SU-DHL-6 (cell line): ENCODE measurements around the gene SGCA.

Experiments
- H2AFZ ChIP-seq: fragments of 200-600 bp; sonication (generic); 2 replicates; pipeline ENCODE4 v1.6.1; 2014; ENCODE audit warnings: low read depth, mild to moderate bottlenecking, moderate library complexity, mixed read lengths, antibody characterized with exemption, low read length; ENCODE audit not compliant: severe bottlenecking
- H3F3A ChIP-seq: fragments of 200-600 bp; shearing (Covaris generic); 2 replicates; pipeline ENCODE4 v1.6.0; 2016; ENCODE audit warnings: antibody characterized with exemption, mild to moderate bottlenecking; ENCODE audit not compliant: insufficient read depth
- H3K27ac ChIP-seq: fragments of 200-600 bp; sonication (generic); 2 replicates; pipeline ENCODE4 v1.5.1; 2016; ENCODE audit warnings: low read depth, mild to moderate bottlenecking, low read length, moderate library complexity, mixed read lengths
- H3K27me3 ChIP-seq: fragments of 200-600 bp; sonication (generic), shearing (Covaris generic); 2 replicates; pipeline ENCODE4 v1.6.0; 2014; ENCODE audit warnings: mild to moderate bottlenecking, low read length
- H3K36me3 ChIP-seq: fragments of 200-600 bp; sonication (generic); 2 replicates; pipeline ENCODE4 v1.6.1; 2014; ENCODE audit warnings: mild to moderate bottlenecking, low read length, mixed read lengths
- H3K4me2 ChIP-seq: fragments of 300-600, 200-600 bp; shearing (Covaris generic), sonication (generic); 2 replicates; pipeline ENCODE4 v1.6.0; 2014; ENCODE audit warnings: low read length, low read depth, mild to moderate bottlenecking; ENCODE audit not compliant: poor library complexity, severe bottlenecking
- H3K4me3 ChIP-seq: fragments of 200-600 bp; sonication (generic); 2 replicates; pipeline ENCODE4 v1.5.1; 2014; ENCODE audit warnings: antibody characterized with exemption, low read length, mild to moderate bottlenecking, mixed read lengths; ENCODE audit not compliant: insufficient read depth, poor library complexity, severe bottlenecking
- H3K79me2 ChIP-seq: fragments of 200-600 bp; sonication (generic); 2 replicates; pipeline ENCODE4 v1.6.1; 2014; ENCODE audit warnings: mild to moderate bottlenecking, low read length, moderate library complexity; ENCODE audit not compliant: insufficient read depth
- H3K9ac ChIP-seq: fragments of 200-600 bp; sonication (generic); 2 replicates; pipeline ENCODE4 v1.7.0; 2014; ENCODE audit warnings: mild to moderate bottlenecking, low read length
- H3K9me2 ChIP-seq: fragments of 200-600 bp; sonication (generic); replicated peaks from 2 replicates; pipeline ENCODE4 v1.6.1; 2014; ENCODE audit warnings: low read length; ENCODE audit not compliant: insufficient read depth
- H3K9me3 ChIP-seq: fragments of 200-600 bp; sonication (generic); 2 replicates; pipeline ENCODE4 v1.6.1; 2014; ENCODE audit warnings: low read length, mixed read lengths; ENCODE audit not compliant: insufficient read depth
- H4K20me1 ChIP-seq: fragments of 200-600 bp; sonication (generic); 2 replicates; pipeline ENCODE4 v1.6.1; 2014; ENCODE audit warnings: low read depth, mild to moderate bottlenecking, antibody characterized with exemption, low read length, moderate library complexity, mixed read lengths
- CTCF ChIP-seq: fragments of 200-600 bp; sonication (generic); IDR thresholded peaks from one replicate; pipeline ENCODE4 v1.5.1; 2017; ENCODE audit warnings: antibody characterized with exemption, mild to moderate bottlenecking, low read length, moderate library complexity; ENCODE audit not compliant: insufficient read depth, poor library complexity, severe bottlenecking
- EZH2phosphoT487 ChIP-seq: fragments of 200-600 bp; sonication (generic), shearing (Covaris generic); conservative IDR thresholded peaks from 2 replicates; pipeline ENCODE4 v1.6.1; 2018; ENCODE audit warnings: mild to moderate bottlenecking, antibody characterized with exemption, low read length, moderate library complexity, mixed read lengths

Gene SGCA

GRCh38 chr17:50203086-50203485 lies 37.3 kb downstream of the SGCA start:
- no peaks in the 10 kb centered on the region; the same call in 1 of the 2 replicates for H4K20me1 ChIP-seq
- no peaks in the 10 kb centered on the region for H3K36me3 ChIP-seq
- no peak overlapping the region for H3K9ac ChIP-seq
- no peak for TF ChIP-seq CTCF
- no peak for TF ChIP-seq EZH2phosphoT487
- no peaks in the 10 kb centered on the region for H3K9me2 ChIP-seq
- H2AFZ ChIP-seq = no peak overlapping the region
- H3F3A ChIP-seq = no peaks in the 10 kb centered on the region
- no peak overlapping the region for H3K4me3 ChIP-seq
- H3K9me3 ChIP-seq = no peaks in the 10 kb centered on the region
- H3K27me3 ChIP-seq = no peaks in the 10 kb centered on the region
- no peak overlapping the region for H3K27ac ChIP-seq
- H3K79me2 ChIP-seq = no peaks in the 10 kb centered on the region
- H3K4me2 ChIP-seq = no peak overlapping the region

- Histone ChIP-seq H3K9me3 (no peaks in the 10 kb centered on the region), H4K20me1 (no peaks in the 10 kb centered on the region; the same call in 1 of the 2 replicates), H3F3A (no peaks in the 10 kb centered on the region), H3K27ac (no peak overlapping the region), H2AFZ (no peak overlapping the region), H3K27me3 (no peaks in the 10 kb centered on the region), H3K79me2 (no peaks in the 10 kb centered on the region), H3K9me2 (no peaks in the 10 kb centered on the region), H3K4me3 (no peak overlapping the region), H3K36me3 (no peaks in the 10 kb centered on the region), H3K9ac (no peak overlapping the region), H3K4me2 (no peak overlapping the region)
- TF ChIP-seq EZH2phosphoT487 (no peak), CTCF (no peak)
These were observed 38.0 kb downstream of the SGCA start for GRCh38 chr17:50203604-50204345.

- Histone ChIP-seq H3K36me3 (no peaks in the 10 kb centered on the region), H3K9ac (no peak overlapping the region), H3F3A (no peaks in the 10 kb centered on the region), H3K79me2 (no peaks in the 10 kb centered on the region), H3K4me2 (no peak overlapping the region), H2AFZ (no peak overlapping the region), H3K4me3 (no peak overlapping the region), H3K27me3 (no peaks in the 10 kb centered on the region), H4K20me1 (no peaks in the 10 kb centered on the region), H3K9me2 (no peaks in the 10 kb centered on the region), H3K27ac (no peak overlapping the region), H3K9me3 (no peaks in the 10 kb centered on the region)
- TF ChIP-seq CTCF (no peak), EZH2phosphoT487 (no peak)
These were observed 38.6 kb downstream of the SGCA start for GRCh38 chr17:50204431-50204830.
